ENCODE measurements around the gene NFIX.

NFIX gene

GRCh38 chr19:12983091-12983490, 12.2 kb upstream of the NFIX start:
- 64% methylated on average over 9 of the region's 10 CpGs for WGBS (ENCODE audit: insufficient coverage)
- no peaks in the 10 kb centered on the region for H3K36me3 ChIP-seq (ENCODE audit: control insufficient read depth in 4 of 4, insufficient read depth in 4 of 4, low read length in 3 of 4)
- DNase-seq = no peak
- CTCF ChIA-PET = interaction anchor here (0.7 to 6.2 kb wide), 16 partner anchors 10 to 145 kb away, joined by 3 to 57 read pairs (median 5); no protein-coding TSS in a partner anchor
- POLR2A ChIA-PET = interaction anchor here (1.0 kb wide), 1 partner anchor 30 kb away, joined by 3 read pairs; no protein-coding TSS in a partner anchor
- H3K27ac ChIP-seq (ENCODE audit: insufficient read depth in 1 of 2, low read depth in 1 of 2, low read length in 2 of 2, poor library complexity in 1 of 2, severe bottlenecking in 2 of 2) = no peak overlapping the region
- peak overlapping the region in 5 of 7 experiments; percentile 5 to 64 (median 32) for H3K4me3 ChIP-seq (ENCODE audit: control insufficient read depth in 1 of 7, extremely low read depth in 1 of 7, insufficient read depth in 4 of 7, low read depth in 2 of 7, low read length in 6 of 7)
- H3K9me3 ChIP-seq (ENCODE audit: control extremely low read depth in 1 of 5, control insufficient read depth in 4 of 5, insufficient read depth in 2 of 5, low read depth in 1 of 5, low read length in 4 of 5) = no peaks in the 10 kb centered on the region
- H3K27me3 ChIP-seq (replicated peaks in 2 of 5; ENCODE audit: control insufficient read depth in 4 of 5, insufficient read depth in 5 of 5, low read length in 4 of 5) = peaks cover 0 to 3% (median 0%) of the 10 kb centered on the region in 5 experiments
- H3K4me1 ChIP-seq (ENCODE audit: control extremely low read depth in 1 of 4, control insufficient read depth in 4 of 4, insufficient read depth in 4 of 4, low read length in 3 of 4) = peaks cover 0 to 8% (median 4%) of the 10 kb centered on the region in 4 experiments

DNA sequence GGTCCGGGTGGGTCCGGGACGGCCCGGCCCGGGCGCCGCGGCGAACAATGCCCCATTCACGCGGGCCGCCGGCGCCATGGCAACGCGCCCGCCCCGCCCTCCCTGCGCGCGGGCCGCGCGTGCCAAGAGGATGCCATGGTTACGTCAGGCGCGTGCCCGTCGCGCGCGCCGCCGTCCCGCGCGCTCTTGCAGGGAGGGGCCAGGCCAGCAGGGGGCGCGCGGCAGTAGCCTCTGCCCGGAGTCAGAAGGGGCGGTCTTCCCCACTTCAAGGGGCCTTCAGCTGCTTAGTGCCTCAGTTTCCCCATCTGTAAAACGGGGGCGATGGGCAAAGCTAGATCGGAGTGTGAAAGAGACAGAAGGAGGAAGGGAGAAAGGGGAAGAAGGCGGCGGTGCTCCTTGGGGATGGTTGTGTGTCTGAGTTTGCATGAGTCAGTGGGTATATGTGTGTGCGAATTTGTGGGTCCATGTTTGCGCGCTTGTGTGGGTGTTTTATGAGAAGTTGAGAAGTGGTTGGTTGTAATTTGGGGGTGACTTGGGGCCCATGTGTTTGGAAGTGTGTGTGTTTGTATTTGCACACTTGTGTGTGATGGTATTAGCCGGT, 11.6 kb upstream of the NFIX start:
- ChIA-PET CTCF (interaction anchor here (0.6 to 6.2 kb wide), 15 partner anchors 10 to 111 kb away, joined by 3 to 57 read pairs (median 6); no protein-coding TSS in a partner anchor), POLR2A (interaction anchor here (0.5 to 1.0 kb wide), 2 partner anchors 30 to 580 kb away, joined by 3 to 6 read pairs; no protein-coding TSS in a partner anchor)
- H3K36me3 ChIP-seq (ENCODE audit: control insufficient read depth in 4 of 4, insufficient read depth in 4 of 4, low read length in 3 of 4) = no peaks in the 10 kb centered on the region
- WGBS (ENCODE audit: insufficient coverage) = 16% methylated on average over 26 of the region's 51 CpGs
- peak overlapping the region in 5 of 7 experiments; percentile 5 to 64 (median 32) for H3K4me3 ChIP-seq (ENCODE audit: control insufficient read depth in 1 of 7, extremely low read depth in 1 of 7, insufficient read depth in 4 of 7, low read depth in 2 of 7, low read length in 6 of 7)
- no peak overlapping the region for H3K27ac ChIP-seq (ENCODE audit: insufficient read depth in 1 of 2, low read depth in 1 of 2, low read length in 2 of 2, poor library complexity in 1 of 2, severe bottlenecking in 2 of 2)
- DNase-seq = peak; percentile 77 to 88 (median 87)
- peaks cover 0 to 8% (median 4%) of the 10 kb centered on the region in 4 experiments for H3K4me1 ChIP-seq (ENCODE audit: control extremely low read depth in 1 of 4, control insufficient read depth in 4 of 4, insufficient read depth in 4 of 4, low read length in 3 of 4)
- no peaks in the 10 kb centered on the region for H3K9me3 ChIP-seq (ENCODE audit: control extremely low read depth in 1 of 5, control insufficient read depth in 4 of 5, insufficient read depth in 2 of 5, low read depth in 1 of 5, low read length in 4 of 5)
- H3K27me3 ChIP-seq (replicated peaks in 2 of 5; ENCODE audit: control insufficient read depth in 4 of 5, insufficient read depth in 5 of 5, low read length in 4 of 5) = peaks cover 0 to 3% (median 0%) of the 10 kb centered on the region in 5 experiments

GRCh38 chr19:12984143-12984627, 11.1 kb upstream of the NFIX start:
- CTCF ChIA-PET = interaction anchor here (0.6 to 6.2 kb wide), 17 partner anchors 10 to 111 kb away, joined by 3 to 57 read pairs (median 5); no protein-coding TSS in a partner anchor
- POLR2A ChIA-PET = interaction anchor here (0.5 kb wide), 1 partner anchor 579 kb away, joined by 6 read pairs; no protein-coding TSS in a partner anchor
- 94% methylated on average over 2 of the region's 3 CpGs for WGBS (ENCODE audit: insufficient coverage)
- DNase-seq = peak in 2 of 3 donors; percentile 23 to 50
- Histone ChIP-seq H3K27me3 (replicated peaks in 2 of 5; ENCODE audit: control insufficient read depth in 4 of 5, insufficient read depth in 5 of 5, low read length in 4 of 5) (peaks cover 0 to 3% (median 0%) of the 10 kb centered on the region in 5 experiments), H3K4me1 (ENCODE audit: control extremely low read depth in 1 of 4, control insufficient read depth in 4 of 4, insufficient read depth in 4 of 4, low read length in 3 of 4) (peaks cover 0 to 8% (median 4%) of the 10 kb centered on the region in 4 experiments), H3K9me3 (ENCODE audit: control extremely low read depth in 1 of 5, control insufficient read depth in 4 of 5, insufficient read depth in 2 of 5, low read depth in 1 of 5, low read length in 4 of 5) (no peaks in the 10 kb centered on the region), H3K27ac (ENCODE audit: insufficient read depth in 1 of 2, low read depth in 1 of 2, low read length in 2 of 2, poor library complexity in 1 of 2, severe bottlenecking in 2 of 2) (no peak overlapping the region), H3K36me3 (ENCODE audit: control insufficient read depth in 4 of 4, insufficient read depth in 4 of 4, low read length in 3 of 4) (no peaks in the 10 kb centered on the region), H3K4me3 (ENCODE audit: control insufficient read depth in 1 of 7, extremely low read depth in 1 of 7, insufficient read depth in 4 of 7, low read depth in 2 of 7, low read length in 6 of 7) (no peak overlapping the region)

DNA sequence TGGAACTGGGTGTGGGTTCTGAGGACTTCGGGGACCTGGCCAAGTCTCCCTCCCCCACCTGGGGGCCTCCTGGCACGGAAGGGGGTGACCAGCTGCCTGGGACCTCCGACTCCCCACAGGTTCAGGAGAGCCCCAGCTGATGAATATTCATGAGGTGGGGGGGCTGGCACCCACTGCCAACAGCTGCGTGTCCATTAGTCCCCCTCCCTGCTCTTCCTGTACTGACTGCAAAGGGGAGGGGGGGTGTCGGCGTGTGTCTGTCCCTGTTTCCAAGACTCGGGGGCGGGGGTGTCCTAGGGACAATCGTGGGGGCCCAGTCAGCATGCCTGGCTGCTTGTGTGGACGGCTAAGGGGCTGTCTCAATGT, 10.6 kb upstream of the NFIX start:
- peaks cover 0 to 8% (median 4%) of the 10 kb centered on the region in 4 experiments for H3K4me1 ChIP-seq (ENCODE audit: control extremely low read depth in 1 of 4, control insufficient read depth in 4 of 4, insufficient read depth in 4 of 4, low read length in 3 of 4)
- H3K27me3 ChIP-seq (replicated peaks in 2 of 5; ENCODE audit: control insufficient read depth in 4 of 5, insufficient read depth in 5 of 5, low read length in 4 of 5) = peaks cover 0 to 3% (median 0%) of the 10 kb centered on the region in 5 experiments
- H3K4me3 ChIP-seq (ENCODE audit: control insufficient read depth in 1 of 7, extremely low read depth in 1 of 7, insufficient read depth in 4 of 7, low read depth in 2 of 7, low read length in 6 of 7) = no peak overlapping the region
- 52% methylated on average over 5 of the region's 10 CpGs for WGBS (ENCODE audit: insufficient coverage)
- ChIA-PET CTCF (interaction anchor here (0.8 to 6.2 kb wide), 18 partner anchors 9 to 110 kb away, joined by 3 to 57 read pairs (median 4); no protein-coding TSS in a partner anchor), POLR2A (interaction anchor here (1.1 kb wide), 1 partner anchor 109 kb away, joined by 4 read pairs; no protein-coding TSS in a partner anchor)
- DNase-seq = no peak
- no peaks in the 10 kb centered on the region for H3K36me3 ChIP-seq (ENCODE audit: control insufficient read depth in 4 of 4, insufficient read depth in 4 of 4, low read length in 3 of 4)
- no peaks in the 10 kb centered on the region for H3K9me3 ChIP-seq (ENCODE audit: control extremely low read depth in 1 of 5, control insufficient read depth in 4 of 5, insufficient read depth in 2 of 5, low read depth in 1 of 5, low read length in 4 of 5)
- no peak overlapping the region for H3K27ac ChIP-seq (ENCODE audit: insufficient read depth in 1 of 2, low read depth in 1 of 2, low read length in 2 of 2, poor library complexity in 1 of 2, severe bottlenecking in 2 of 2)

- H3K4me1 ChIP-seq (ENCODE audit: control extremely low read depth in 1 of 4, control insufficient read depth in 4 of 4, insufficient read depth in 4 of 4, low read length in 3 of 4) = peaks cover 0 to 8% (median 4%) of the 10 kb centered on the region in 4 experiments
- POLR2A ChIA-PET = interaction anchor here (1.1 kb wide), 1 partner anchor 108 kb away, joined by 4 read pairs; no protein-coding TSS in a partner anchor
- CTCF ChIA-PET = interaction anchor here (0.6 to 6.2 kb wide), 22 partner anchors 8 to 110 kb away, joined by 3 to 57 read pairs (median 4); no protein-coding TSS in a partner anchor
- 90% methylated on average over 12 of the region's 16 CpGs for WGBS (ENCODE audit: insufficient coverage)
- peaks cover 0 to 3% (median 0%) of the 10 kb centered on the region in 5 experiments for H3K27me3 ChIP-seq (replicated peaks in 2 of 5; ENCODE audit: control insufficient read depth in 4 of 5, insufficient read depth in 5 of 5, low read length in 4 of 5)
- no peaks in the 10 kb centered on the region for H3K36me3 ChIP-seq (ENCODE audit: control insufficient read depth in 4 of 4, insufficient read depth in 4 of 4, low read length in 3 of 4)
- H3K4me3 ChIP-seq (ENCODE audit: control insufficient read depth in 1 of 7, extremely low read depth in 1 of 7, insufficient read depth in 4 of 7, low read depth in 2 of 7, low read length in 6 of 7) = no peak overlapping the region
- H3K9me3 ChIP-seq (ENCODE audit: control extremely low read depth in 1 of 5, control insufficient read depth in 4 of 5, insufficient read depth in 2 of 5, low read depth in 1 of 5, low read length in 4 of 5) = no peaks in the 10 kb centered on the region
- peak in 1 of 3 donors; percentile 33 for DNase-seq
- no peak overlapping the region for H3K27ac ChIP-seq (ENCODE audit: insufficient read depth in 1 of 2, low read depth in 1 of 2, low read length in 2 of 2, poor library complexity in 1 of 2, severe bottlenecking in 2 of 2)
Observed at GRCh38 chr19:12985049-12985776, 10.1 kb upstream of the NFIX start.

GRCh38 chr19:12986726-12987125, 8.5 kb upstream of the NFIX start:
- no peak for DNase-seq
- no peaks in the 10 kb centered on the region for H3K36me3 ChIP-seq (ENCODE audit: control insufficient read depth in 4 of 4, insufficient read depth in 4 of 4, low read length in 3 of 4)
- POLR2A ChIA-PET = no interaction called here
- no peak overlapping the region for H3K27ac ChIP-seq (ENCODE audit: insufficient read depth in 1 of 2, low read depth in 1 of 2, low read length in 2 of 2, poor library complexity in 1 of 2, severe bottlenecking in 2 of 2)
- H3K4me1 ChIP-seq (ENCODE audit: control extremely low read depth in 1 of 4, control insufficient read depth in 4 of 4, insufficient read depth in 4 of 4, low read length in 3 of 4) = peaks cover 0 to 8% (median 4%) of the 10 kb centered on the region in 4 experiments
- H3K27me3 ChIP-seq (replicated peaks in 2 of 5; ENCODE audit: control insufficient read depth in 4 of 5, insufficient read depth in 5 of 5, low read length in 4 of 5) = peaks cover 0 to 3% (median 0%) of the 10 kb centered on the region in 5 experiments
- CTCF ChIA-PET = interaction anchor here (1.4 to 6.2 kb wide), 6 partner anchors 9 to 108 kb away, joined by 6 to 57 read pairs (median 9); no protein-coding TSS in a partner anchor
- H3K9me3 ChIP-seq (ENCODE audit: control extremely low read depth in 1 of 5, control insufficient read depth in 4 of 5, insufficient read depth in 2 of 5, low read depth in 1 of 5, low read length in 4 of 5) = no peaks in the 10 kb centered on the region
- 100% methylated on average over 5 of the region's 12 CpGs for WGBS (ENCODE audit: insufficient coverage)
- H3K4me3 ChIP-seq (ENCODE audit: control insufficient read depth in 1 of 7, extremely low read depth in 1 of 7, insufficient read depth in 4 of 7, low read depth in 2 of 7, low read length in 6 of 7) = no peak overlapping the region

Data from common myeloid progenitor, CD34-positive (primary cell).